Heart right ventricle (tissue), 16 donors: ENCODE results near the gene HPN. TPM values are rescaled to one million over a fixed set of nuclear protein-coding genes. Genes with fewer than 3 reads are reported as not detected.

Experiments used
- ATAC-seq, 8 donors: fragments of 200-7000 bp; cut with Tn5 transposase; one replicate each; pipeline ENCODE4 v1.9.1; 2020; ENCODE audit warnings: mild to moderate bottlenecking in 8 of 8, moderate library complexity in 8 of 8, moderate number of reproducible peaks in 1 of 8
- DNase-seq, 2 donors: peaks; one replicate each; pipeline ENCODE4 v3.0.0-alpha.2; 2020
- H3K27ac ChIP-seq, 10 donors: fragments of 200-600 bp; sonication (generic) in 2 of 10; one replicate each; pipeline versions ENCODE4 v1.5.0 to v1.8.0; 2020 to 2022; ENCODE audit warnings: mild to moderate bottlenecking in 3 of 10
- H3K27me3 ChIP-seq, 7 donors: fragments of 200-600 bp; one replicate each; pipeline ENCODE4 v1.8.0; 2021 to 2022; ENCODE audit warnings: mild to moderate bottlenecking in 2 of 7
- H3K36me3 ChIP-seq, 9 donors: fragments of 200-600 bp; sonication (generic) in 1 of 9; one replicate each; pipeline versions ENCODE4 v1.5.0 to v1.8.0; 2020 to 2022; ENCODE audit warnings: mild to moderate bottlenecking in 2 of 9
- H3K4me1 ChIP-seq, 9 donors: fragments of 200-600 bp; sonication (generic) in 1 of 9; one replicate each; pipeline versions ENCODE4 v1.5.0 to v1.8.0; 2020 to 2022; ENCODE audit warnings: mild to moderate bottlenecking in 4 of 9
- H3K4me3 ChIP-seq, 10 donors: fragments of 200-600 bp; sonication (generic) in 2 of 10; one replicate each; pipeline versions ENCODE4 v1.5.0 to v1.8.0; 2020 to 2022; ENCODE audit warnings: mild to moderate bottlenecking in 7 of 10, moderate library complexity in 2 of 10
- H3K9me3 ChIP-seq, 11 donors: fragments of 200-600 bp in 10 of 11; sonication (generic) in 2 of 11; one replicate each; pipeline versions ENCODE4 v1.5.0 to v1.8.0; 2013 to 2022; ENCODE audit warnings: mild to moderate bottlenecking in 2 of 11, control low read depth in 1 of 11, moderate library complexity in 1 of 11
- CTCF ChIP-seq, 9 donors: fragments of 200-600 bp; sonication (generic) in 2 of 9; IDR thresholded peaks; one replicate each; pipeline versions ENCODE4 v1.5.0 to v1.8.0; 2021 to 2022; ENCODE audit warnings: antibody characterized with exemption in 9 of 9, mild to moderate bottlenecking in 5 of 9, moderate library complexity in 1 of 9
- WGBS, 2 donors: extraction: QIAGEN DNeasy Blood & Tissue Kit; methylation state at CpG; one replicate each; pipeline ENCODE4 v1.1.7; 2013; ENCODE audit warnings: inconsistent platforms in 1 of 2; 5-methylcytosine and 5-hydroxymethylcytosine counted together
- intact Hi-C, 10 donors: fragments of 100-400 bp; cut with DNase I; formaldehyde crosslinking; loops; one replicate each; pipeline versions ENCODE4 v1.11.1 to v1.14.2; 2022
- polyA plus RNA-seq, 2 donors: library from polyadenylated mRNA; stranded (reverse); fragments of 200-250 nt; gene quantifications; one replicate each; pipeline ENCODE4 v1.2.3, GENCODE V29; 2013
- total RNA-seq, 10 donors: library from RNA; stranded (reverse); fragmentation: NEBNext Ultra II Directional in 3 of 10; extraction: Animal tissue kit (Norgen Biotek cat#: 25700) in 3 of 10; gene quantifications; one replicate each; pipeline versions ENCODE4 v1.2.1 to v1.2.4, GENCODE V29; 2021 to 2023
- donor health status: Arrhythmogenic right ventricular cardiomyopathy.
- donor health status: ischemic (EF 13 %, LVEDD 7.1; RV severe dilation, severe dysfunction).
- donor health status: healthy with polysubstance abuse.
- donor health status: DM: no; HTN: yes; CAD: no.
- donor health status: DM: no; HTN: no; CAD: no.
- donor health status: ischemic (EF 25% LVEDD 6.9; RV normal size, moderate dysfunction).
- donor health status: ischemic (EF 25% LVEDD 5.7; RV mildly dilated, moderate dysfunction).
- donor health status: healthy.
- donor health status: DM: yes; HTN: yes; CAD: no.
- donor health status: Ischemic cardiomyopathy.
- donor health status: ischemic (EF 35%, LVEDD 5.7; RV mildly dilated, moderate dysfunction).
- donor health status: nonischemic (EF 11% LVEDD 7.7; RV severe dilation, severe dysfunction).
- donor health status: DM: yes; HTN: yes; CAD: no.
- donor health status: PGD.
- donor health status: ischemic (EF 29% LVEDD 5.4; RV normal size, mild dysfunction).
- donor health status: nonischemic (EF 23%, LVEDD 6.1; RV moderate dilation, normal function).

HPN gene
- total and polyA plus RNA-seq, 12 donors = 1.4 to 13.1 (median 4.0) TPM

DNA sequence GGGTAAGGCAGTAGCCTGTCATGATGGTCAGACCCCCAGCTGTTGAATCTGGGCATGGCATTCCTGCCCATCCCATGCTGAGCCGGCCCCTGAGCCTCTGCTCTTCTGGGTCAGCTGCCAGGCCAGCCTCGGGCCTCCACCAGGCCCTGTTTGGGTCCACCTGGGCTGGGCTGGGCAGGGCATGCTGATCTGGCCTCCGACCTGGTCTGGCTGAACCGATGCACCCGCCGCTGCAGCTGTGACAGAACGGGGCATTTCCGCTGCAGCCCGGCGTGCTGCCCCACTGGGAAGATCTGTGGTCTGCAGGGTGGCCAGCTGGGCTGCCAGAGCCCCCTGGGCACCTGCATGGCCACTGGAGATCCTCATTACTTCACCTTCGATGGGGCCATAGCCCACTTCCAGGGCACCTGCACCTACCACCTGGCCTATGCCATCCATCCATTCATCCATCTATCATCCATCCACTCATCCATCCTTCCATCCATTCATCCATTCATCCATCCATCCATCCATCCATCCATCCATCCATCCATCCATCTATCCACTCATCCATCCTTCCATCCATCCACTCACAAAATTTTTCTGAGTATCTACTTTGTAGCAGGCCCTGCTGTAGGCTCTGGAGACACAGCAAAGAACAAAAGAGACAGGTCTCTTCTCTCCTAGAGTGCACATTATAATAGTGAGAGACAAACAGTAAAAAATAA, 52.6 kb downstream of the HPN start:
- H3K4me1 ChIP-seq = peaks cover 0 to 10% (median 9%) of the 10 kb centered on the region in 9 donors
- no peaks in the 10 kb centered on the region for H3K9me3 ChIP-seq
- no peaks in the 10 kb centered on the region for H3K36me3 ChIP-seq
- H3K4me3 ChIP-seq = no peak overlapping the region
- H3K27ac ChIP-seq = no peak overlapping the region
- ATAC-seq (no peak), DNase-seq (no peak)
- peaks cover 0 to 29% (median 13%) of the 10 kb centered on the region in 7 donors for H3K27me3 ChIP-seq
- TF ChIP-seq CTCF (IDR thresholded peaks at IDR 0.05) = no peak
- intact Hi-C loops = loop anchor here in 5 of 10 donors (5.0 to 10.0 kb wide), 2 partner anchors 119 to 122 kb away; no protein-coding TSS in a partner anchor
- 87 to 90% methylated on average over 11 of the region's 11 CpGs for WGBS, 2 donors

- Histone ChIP-seq H3K27ac (no peak overlapping the region), H3K27me3 (peaks cover 0 to 24% (median 13%) of the 10 kb centered on the region in 7 donors), H3K36me3 (no peaks in the 10 kb centered on the region), H3K4me1 (peaks cover 0 to 10% (median 9%) of the 10 kb centered on the region in 9 donors), H3K4me3 (no peak overlapping the region), H3K9me3 (no peaks in the 10 kb centered on the region)
- intact Hi-C loops = loop anchor here in 5 of 10 donors (5.0 to 10.0 kb wide), 2 partner anchors 120 to 122 kb away; no protein-coding TSS in a partner anchor
- TF ChIP-seq CTCF (IDR thresholded peaks at IDR 0.05) = no peak
- DNase-seq = no peak
- WGBS, 2 donors = 91 to 93% methylated on average over 4 of the region's 4 CpGs
- no peak for ATAC-seq
These were observed 53.1 kb downstream of the HPN start for GRCh38 chr19:35094656-35095055.

DNA sequence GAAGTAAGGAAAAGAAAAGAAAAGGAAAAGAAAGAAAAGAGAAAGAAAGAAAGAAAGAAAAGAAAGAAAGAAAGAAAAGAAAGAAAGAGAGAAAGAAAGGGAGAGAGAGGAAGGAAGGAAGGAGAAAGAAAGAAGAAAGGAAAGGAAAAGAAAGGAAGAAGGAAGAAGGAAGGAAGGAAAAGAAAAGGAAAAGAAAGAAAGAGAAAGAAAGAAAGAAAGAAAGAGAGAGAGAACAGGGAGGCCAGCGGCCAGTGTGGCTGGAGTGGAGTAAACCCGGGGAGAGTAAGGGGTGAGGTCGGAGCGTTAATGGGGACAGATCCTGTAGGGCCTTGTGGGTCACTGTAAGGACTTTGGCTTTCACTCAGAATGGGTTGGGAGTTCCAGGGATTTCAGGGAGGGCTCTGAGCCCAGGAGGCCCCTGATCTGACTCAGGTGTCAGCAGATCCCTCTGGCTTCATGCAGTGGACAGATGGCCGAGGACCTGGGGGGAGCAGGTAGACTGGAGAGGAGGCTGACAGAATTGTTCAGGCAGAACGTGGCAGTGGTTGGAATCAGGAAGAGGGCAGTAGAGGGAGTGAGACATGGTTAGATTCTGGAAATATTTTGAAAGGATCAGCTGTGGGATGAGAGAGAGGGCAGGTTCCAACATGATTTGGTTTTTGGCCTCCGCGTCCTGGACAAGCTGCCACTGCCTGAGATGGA, 54.3 kb downstream of the HPN start:
- Histone ChIP-seq H3K4me3 (no peak overlapping the region), H3K9me3 (no peaks in the 10 kb centered on the region), H3K27ac (no peak overlapping the region), H3K4me1 (peaks cover 0 to 4% (median 2%) of the 10 kb centered on the region in 9 donors), H3K36me3 (no peaks in the 10 kb centered on the region), H3K27me3 (peaks cover 0 to 14% (median 10%) of the 10 kb centered on the region in 7 donors)
- intact Hi-C loops = loop anchor here in 1 of 10 donors (10.0 kb wide), 1 partner anchor 121 kb away; no protein-coding TSS in a partner anchor
- ATAC-seq = no peak
- no peak for TF ChIP-seq CTCF (IDR thresholded peaks at IDR 0.05)
- DNase-seq = no peak
- WGBS, 2 donors = 73 to 80% methylated on average over 8 of the region's 8 CpGs

DNA sequence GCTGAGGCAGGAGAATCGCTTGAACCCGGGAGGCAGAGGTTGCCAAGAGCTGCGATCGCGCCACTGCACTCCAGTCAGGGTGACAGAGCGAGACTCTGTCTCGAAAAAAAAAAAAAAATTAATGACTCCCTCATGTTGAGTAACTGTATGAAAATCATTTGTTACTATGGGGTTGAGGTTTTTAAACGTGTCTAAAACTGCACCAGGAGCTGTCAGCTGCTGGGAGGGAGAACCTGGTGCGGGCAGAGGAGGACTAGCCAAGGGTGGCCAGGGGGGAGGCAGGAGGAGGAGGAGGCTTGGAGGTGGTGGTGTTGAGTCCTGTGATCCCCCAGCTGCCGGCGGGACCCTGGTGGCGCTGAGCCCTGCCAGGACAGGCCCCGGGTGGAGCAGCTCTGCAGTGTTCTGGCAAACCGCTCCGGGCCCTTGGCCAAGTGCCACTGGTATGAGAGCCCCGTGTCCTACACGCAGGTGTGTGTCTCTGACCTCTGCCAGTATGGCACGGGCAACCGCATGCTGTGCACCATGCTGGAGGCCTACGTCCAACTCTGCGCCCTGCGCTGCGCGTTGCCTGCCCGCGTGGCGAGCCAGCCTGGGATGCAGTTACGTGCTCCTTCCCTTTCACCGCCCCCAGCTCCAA, 57.0 kb downstream of the HPN start:
- intact Hi-C loops = loop anchor here in 1 of 10 donors (10.0 kb wide), 1 partner anchor 124 kb away; no protein-coding TSS in a partner anchor
- Histone ChIP-seq H3K4me3 (no peak overlapping the region), H3K9me3 (no peaks in the 10 kb centered on the region), H3K4me1 (no peaks in the 10 kb centered on the region), H3K36me3 (no peaks in the 10 kb centered on the region), H3K27me3 (no peaks in the 10 kb centered on the region), H3K27ac (no peak overlapping the region)
- 68 to 71% methylated on average over 28 to 29 of the region's 29 CpGs for WGBS, 2 donors
- DNase-seq (peak in 1 of 2 donors; percentile 57), ATAC-seq (peak; percentile 11 to 77 (median 68))
- no peak for TF ChIP-seq CTCF (IDR thresholded peaks at IDR 0.05)
